Panc1 (cell line): Measurements from ENCODE around the gene CELF2.

Source experiments
- CTCF ChIP-seq: fragments of 450-650 bp; IDR thresholded peaks from 2 replicates; pipeline ENCODE4 v1.5.1; 2017; ENCODE audit warnings: mild to moderate bottlenecking
- TF ChIP-seq, protein P1 (sequence below), 2 experiments: IDR thresholded peaks; 2 replicates each; pipeline ENCODE4 v1.6.1; 2011 to 2012; ENCODE audit warnings: low read depth in 2 of 2, control low read depth in 1 of 2, low read length in 1 of 2, mild to moderate bottlenecking in 1 of 2, moderate library complexity in 1 of 2; ENCODE audit not compliant: insufficient read depth in 1 of 2

- no peak for TF ChIP-seq CTCF
- TF ChIP-seq, protein P1, sequence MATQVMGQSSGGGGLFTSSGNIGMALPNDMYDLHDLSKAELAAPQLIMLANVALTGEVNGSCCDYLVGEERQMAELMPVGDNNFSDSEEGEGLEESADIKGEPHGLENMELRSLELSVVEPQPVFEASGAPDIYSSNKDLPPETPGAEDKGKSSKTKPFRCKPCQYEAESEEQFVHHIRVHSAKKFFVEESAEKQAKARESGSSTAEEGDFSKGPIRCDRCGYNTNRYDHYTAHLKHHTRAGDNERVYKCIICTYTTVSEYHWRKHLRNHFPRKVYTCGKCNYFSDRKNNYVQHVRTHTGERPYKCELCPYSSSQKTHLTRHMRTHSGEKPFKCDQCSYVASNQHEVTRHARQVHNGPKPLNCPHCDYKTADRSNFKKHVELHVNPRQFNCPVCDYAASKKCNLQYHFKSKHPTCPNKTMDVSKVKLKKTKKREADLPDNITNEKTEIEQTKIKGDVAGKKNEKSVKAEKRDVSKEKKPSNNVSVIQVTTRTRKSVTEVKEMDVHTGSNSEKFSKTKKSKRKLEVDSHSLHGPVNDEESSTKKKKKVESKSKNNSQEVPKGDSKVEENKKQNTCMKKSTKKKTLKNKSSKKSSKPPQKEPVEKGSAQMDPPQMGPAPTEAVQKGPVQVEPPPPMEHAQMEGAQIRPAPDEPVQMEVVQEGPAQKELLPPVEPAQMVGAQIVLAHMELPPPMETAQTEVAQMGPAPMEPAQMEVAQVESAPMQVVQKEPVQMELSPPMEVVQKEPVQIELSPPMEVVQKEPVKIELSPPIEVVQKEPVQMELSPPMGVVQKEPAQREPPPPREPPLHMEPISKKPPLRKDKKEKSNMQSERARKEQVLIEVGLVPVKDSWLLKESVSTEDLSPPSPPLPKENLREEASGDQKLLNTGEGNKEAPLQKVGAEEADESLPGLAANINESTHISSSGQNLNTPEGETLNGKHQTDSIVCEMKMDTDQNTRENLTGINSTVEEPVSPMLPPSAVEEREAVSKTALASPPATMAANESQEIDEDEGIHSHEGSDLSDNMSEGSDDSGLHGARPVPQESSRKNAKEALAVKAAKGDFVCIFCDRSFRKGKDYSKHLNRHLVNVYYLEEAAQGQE (IDR thresholded peaks at IDR 0.05; ENCODE audit: insufficient read depth in 1 of 2, low read depth in 2 of 2, low read length in 1 of 2) = no peak
These were observed 147.3 kb downstream of the CELF2 start for GRCh38 chr10:11164803-11165590.
